ENCODE data around the gene CHRM3. TPM values are rescaled to one million over a fixed set of nuclear protein-coding genes. Genes with fewer than 3 reads are reported as not detected.

The CHRM3 gene
- total RNA-seq (2022) (2.3 and 2.6 TPM in 2 replicates), Bru-seq, nascent RNA (percentile 38 among the genes with signal in this experiment), BruChase-seq, experiment 1, labeled RNA remaining after a 6-hour chase (percentile 33 among the genes with signal in this experiment), BruChase-seq, experiment 2, labeled RNA remaining after a 2-hour chase (percentile 32 among the genes with signal in this experiment)
- long read RNA-seq, partial matches to known transcripts = 0 of 4 reads
- long read RNA-seq, other reads (novel, unspliced or antisense) = 4 of 4 reads

GRCh38 chr1:239386453-239387303, at the start of gene CHRM3:
Gene CHRM3, plus strand, starts transcription at chr1:239386568. Its CDS starts 520,884 bp downstream, at chr1:239907452.
- Mint-ChIP-seq H3K27me3 (ENCODE audit: unreplicated experiment) (peaks cover 24% of the 10 kb centered on the region), H3K36me3 (ENCODE audit: insufficient read depth, unreplicated experiment) (peaks cover 20% of the 10 kb centered on the region), H3K27ac (ENCODE audit: unreplicated experiment) (peak within 1 kb of the TSS; percentile 52), H3K9me3 (ENCODE audit: low read depth, unreplicated experiment) (no peaks in the 10 kb centered on the region), H3K4me1 (ENCODE audit: low read depth, unreplicated experiment) (peaks cover 10% of the 10 kb centered on the region), H3K4me3 (ENCODE audit: low read depth, unreplicated experiment) (peak within 1 kb of the TSS; percentile 75)
- CTCF ChIA-PET = interaction anchor here (0.6 to 1.3 kb wide), 11 partner anchors 71 to 1536 kb away, joined by 3 to 6 read pairs (median 3); no protein-coding TSS in a partner anchor
- peak; percentile 91 for DNase-seq
- intact Hi-C loops (cut with micrococcal nuclease; ENCODE audit: unreplicated experiment) = loop anchor here (2.0 to 10.0 kb wide), 4 partner anchors 72 to 1522 kb away; no protein-coding TSS in a partner anchor
- peak; percentile 36 for TF ChIP-seq CTCF (IDR thresholded peaks at IDR 0.05; ENCODE audit: unreplicated experiment)
- BruUV-seq (replicated peaks) = no TSS peak

GRCh38 chr1:239337799-239338430, 48.5 kb upstream of the CHRM3 start:
- TF ChIP-seq CTCF (IDR thresholded peaks at IDR 0.05; ENCODE audit: unreplicated experiment) = no peak
- CTCF ChIA-PET = no interaction called here
- intact Hi-C loops (cut with micrococcal nuclease; ENCODE audit: unreplicated experiment) = no loop called here

GRCh38 chr1:239347776-239348175, 38.6 kb upstream of the CHRM3 start:
- no peak for TF ChIP-seq CTCF (IDR thresholded peaks at IDR 0.05; ENCODE audit: unreplicated experiment)
- intact Hi-C loops (cut with micrococcal nuclease; ENCODE audit: unreplicated experiment) = no loop called here
- H3K4me1 Mint-ChIP-seq (ENCODE audit: low read depth, unreplicated experiment) = peaks cover 4% of the 10 kb centered on the region
- H3K4me3 Mint-ChIP-seq (ENCODE audit: low read depth, unreplicated experiment) = no peak overlapping the region
- DNase-seq = no peak
- CTCF ChIA-PET = interaction anchor here (1.5 kb wide), 1 partner anchor 23 kb away, joined by 3 read pairs; no protein-coding TSS in a partner anchor
- no peaks in the 10 kb centered on the region for H3K9me3 Mint-ChIP-seq (ENCODE audit: low read depth, unreplicated experiment)
- H3K36me3 Mint-ChIP-seq (ENCODE audit: insufficient read depth, unreplicated experiment) = no peaks in the 10 kb centered on the region
- no peaks in the 10 kb centered on the region for H3K27me3 Mint-ChIP-seq (ENCODE audit: unreplicated experiment)
- no TSS peak for BruUV-seq (replicated peaks)
- no peak overlapping the region for H3K27ac Mint-ChIP-seq (ENCODE audit: unreplicated experiment)

More at GRCh38 chr1:239337799-239338430, 48.5 kb upstream of the CHRM3 start:
- H3K4me3 Mint-ChIP-seq (ENCODE audit: low read depth, unreplicated experiment) = no peak overlapping the region
- DNase-seq = no peak
- H3K4me1 Mint-ChIP-seq (ENCODE audit: low read depth, unreplicated experiment) = peaks cover 9% of the 10 kb centered on the region
- BruUV-seq (replicated peaks) = no TSS peak
- no peaks in the 10 kb centered on the region for H3K27me3 Mint-ChIP-seq (ENCODE audit: unreplicated experiment)
- no peak overlapping the region for H3K27ac Mint-ChIP-seq (ENCODE audit: unreplicated experiment)
- H3K36me3 Mint-ChIP-seq (ENCODE audit: insufficient read depth, unreplicated experiment) = no peaks in the 10 kb centered on the region
- peaks cover 2% of the 10 kb centered on the region for H3K9me3 Mint-ChIP-seq (ENCODE audit: low read depth, unreplicated experiment)

- TF ChIP-seq CTCF (IDR thresholded peaks at IDR 0.05; ENCODE audit: unreplicated experiment) = no peak
- Mint-ChIP-seq H3K4me3 (ENCODE audit: low read depth, unreplicated experiment) (no peak overlapping the region), H3K27ac (ENCODE audit: unreplicated experiment) (no peak overlapping the region), H3K27me3 (ENCODE audit: unreplicated experiment) (no peaks in the 10 kb centered on the region), H3K4me1 (ENCODE audit: low read depth, unreplicated experiment) (peaks cover 14% of the 10 kb centered on the region), H3K9me3 (ENCODE audit: low read depth, unreplicated experiment) (no peaks in the 10 kb centered on the region), H3K36me3 (ENCODE audit: insufficient read depth, unreplicated experiment) (no peaks in the 10 kb centered on the region)
- no TSS peak for BruUV-seq (replicated peaks)
- no peak for DNase-seq
- CTCF ChIA-PET = no interaction called here
- intact Hi-C loops (cut with micrococcal nuclease; ENCODE audit: unreplicated experiment) = no loop called here
Observed at GRCh38 chr1:239348635-239349353, 37.6 kb upstream of the CHRM3 start.
